Adrenal gland (tissue), 5 donors: ENCODE data around the gene ANXA10.

Experiments
- POLR2A ChIP-seq, 2 donors: fragments of 450-650 bp; IDR thresholded peaks; one replicate each; pipeline ENCODE4 v1.6.1; 2017; ENCODE audit warnings: antibody characterized with exemption in 2 of 2, mild to moderate bottlenecking in 2 of 2, moderate library complexity in 1 of 2
- TF ChIP-seq, protein P1 (sequence below), 6 experiments: fragments of 450-650 bp in 4 of 6; fragments of 200-600 bp in 2 of 6; sonication (generic) in 1 of 6; IDR thresholded peaks; 1 replicate in 5 of 6; 2 replicates in 1 of 6; pipeline versions ENCODE4 v1.5.1 to v1.8.0; 2016 to 2021; ENCODE audit warnings: antibody characterized with exemption in 6 of 6, mild to moderate bottlenecking in 2 of 6, moderate library complexity in 1 of 6
- donor health status: DM: no; HTN: no; CAD: no.

DNA sequence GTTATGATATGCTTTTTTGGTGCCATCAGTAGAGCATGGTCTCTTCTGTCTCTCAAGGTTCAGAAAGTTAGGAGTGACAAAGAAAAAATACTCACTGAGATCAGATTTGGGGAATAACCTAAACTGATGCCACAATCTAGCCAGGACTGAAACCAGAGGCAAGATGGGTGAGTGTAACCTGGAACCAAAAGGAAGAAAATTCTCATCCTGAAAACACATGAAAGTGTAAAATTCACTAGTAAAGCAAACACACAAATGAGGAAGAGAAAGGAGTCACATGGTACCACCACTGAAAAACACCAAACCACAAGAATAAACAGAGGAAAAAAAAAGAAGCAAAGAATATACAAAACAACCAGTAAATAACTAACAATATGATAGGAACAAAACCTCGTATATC, 96.4 kb downstream of the ANXA10 start:
- no peak for TF ChIP-seq POLR2A (IDR thresholded peaks at IDR 0.05)
- TF ChIP-seq, protein P1, sequence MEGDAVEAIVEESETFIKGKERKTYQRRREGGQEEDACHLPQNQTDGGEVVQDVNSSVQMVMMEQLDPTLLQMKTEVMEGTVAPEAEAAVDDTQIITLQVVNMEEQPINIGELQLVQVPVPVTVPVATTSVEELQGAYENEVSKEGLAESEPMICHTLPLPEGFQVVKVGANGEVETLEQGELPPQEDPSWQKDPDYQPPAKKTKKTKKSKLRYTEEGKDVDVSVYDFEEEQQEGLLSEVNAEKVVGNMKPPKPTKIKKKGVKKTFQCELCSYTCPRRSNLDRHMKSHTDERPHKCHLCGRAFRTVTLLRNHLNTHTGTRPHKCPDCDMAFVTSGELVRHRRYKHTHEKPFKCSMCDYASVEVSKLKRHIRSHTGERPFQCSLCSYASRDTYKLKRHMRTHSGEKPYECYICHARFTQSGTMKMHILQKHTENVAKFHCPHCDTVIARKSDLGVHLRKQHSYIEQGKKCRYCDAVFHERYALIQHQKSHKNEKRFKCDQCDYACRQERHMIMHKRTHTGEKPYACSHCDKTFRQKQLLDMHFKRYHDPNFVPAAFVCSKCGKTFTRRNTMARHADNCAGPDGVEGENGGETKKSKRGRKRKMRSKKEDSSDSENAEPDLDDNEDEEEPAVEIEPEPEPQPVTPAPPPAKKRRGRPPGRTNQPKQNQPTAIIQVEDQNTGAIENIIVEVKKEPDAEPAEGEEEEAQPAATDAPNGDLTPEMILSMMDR (IDR thresholded peaks at IDR 0.05) = no peak
